Calu3 (cell line): Measurements from ENCODE around the gene CDYL. TPM values are rescaled to one million over a fixed set of nuclear protein-coding genes. Genes with fewer than 3 reads are reported as not detected.

Source experiments
- BruUV-seq: library from RNA; stranded (reverse); fragments of 400-500 nt; replicated peaks from 2 replicates; lab custom pipeline; 2021; lab: Mats Ljungman, UMichigan
- CTCF ChIA-PET: fragments of 300-600 bp; sonication (Branson Sonifier 250); formaldehyde crosslinking; loops from one replicate; lab custom pipeline; 2022; ENCODE audit warnings: antibody characterized with exemption; lab: Charles Lee
- DNase-seq: peaks from one replicate; pipeline ENCODE4 v3.0.0; 2022
- H3K27ac Mint-ChIP-seq: one replicate; pipeline ENCODE4 v1.8.0; 2022; ENCODE audit warnings: mixed read lengths; ENCODE audit not compliant: unreplicated experiment
- H3K27me3 Mint-ChIP-seq: one replicate; pipeline ENCODE4 v1.8.0; 2022; ENCODE audit warnings: mixed read lengths; ENCODE audit not compliant: unreplicated experiment
- H3K36me3 Mint-ChIP-seq: one replicate; pipeline ENCODE4 v1.8.0; 2022; ENCODE audit warnings: mild to moderate bottlenecking, moderate library complexity, mixed read lengths; ENCODE audit not compliant: insufficient read depth, unreplicated experiment
- H3K4me1 Mint-ChIP-seq: one replicate; pipeline ENCODE4 v1.8.0; 2022; ENCODE audit warnings: mild to moderate bottlenecking, low read depth, mixed read lengths; ENCODE audit not compliant: unreplicated experiment
- H3K4me3 Mint-ChIP-seq: one replicate; pipeline ENCODE4 v1.8.0; 2022; ENCODE audit warnings: mild to moderate bottlenecking, low read depth, moderate library complexity, mixed read lengths; ENCODE audit not compliant: unreplicated experiment
- H3K9me3 Mint-ChIP-seq: one replicate; pipeline ENCODE4 v1.8.0; 2022; ENCODE audit warnings: low read depth, mixed read lengths; ENCODE audit not compliant: unreplicated experiment
- CTCF ChIP-seq: fragments of 200-600 bp; IDR thresholded peaks from one replicate; pipeline ENCODE4 v1.8.0; 2022; ENCODE audit warnings: antibody characterized with exemption; ENCODE audit not compliant: unreplicated experiment
- intact Hi-C: fragments of 100-400 bp; cut with micrococcal nuclease; formaldehyde crosslinking; loops from one replicate; pipeline ENCODE4 v1.10.0; 2022; ENCODE audit not compliant: unreplicated experiment
- total RNA-seq: library from RNA; stranded (reverse); gene quantifications from 2 replicates; pipeline ENCODE4 v1.2.3, GENCODE V29; 2022

Gene CDYL
- total RNA-seq, 1 experiment from 2014 or later, result 48.9 TPM

- Mint-ChIP-seq H3K27me3 (no peaks in the 10 kb centered on the region), H3K9me3 (no peaks in the 10 kb centered on the region), H3K4me1 (peaks cover 12% of the 10 kb centered on the region), H3K36me3 (no peaks in the 10 kb centered on the region), H3K27ac (no peak overlapping the region), H3K4me3 (no peak overlapping the region)
- intact Hi-C loops, result no loop called here
- CTCF ChIA-PET, result no interaction called here
- no peak for DNase-seq
- BruUV-seq, result no TSS peak
- no peak for TF ChIP-seq CTCF
Observed at GRCh38 chr6:4815584-4815983, 39.4 kb downstream of the CDYL start.

- no TSS peak for BruUV-seq
- H3K4me3 Mint-ChIP-seq, result no peak overlapping the region
- TF ChIP-seq CTCF, result no peak
- intact Hi-C loops, result no loop called here
- H3K27ac Mint-ChIP-seq, result no peak overlapping the region
- DNase-seq, result no peak
- no peaks in the 10 kb centered on the region for H3K27me3 Mint-ChIP-seq
- CTCF ChIA-PET, result interaction anchor here (0.6 to 0.7 kb wide), 2 partner anchors 134 to 413 kb away, joined by 3 read pairs; no protein-coding TSS in a partner anchor
- H3K4me1 Mint-ChIP-seq, result peaks cover 7% of the 10 kb centered on the region
- no peaks in the 10 kb centered on the region for H3K36me3 Mint-ChIP-seq
- no peaks in the 10 kb centered on the region for H3K9me3 Mint-ChIP-seq
Observed at GRCh38 chr6:4816904-4817303, 40.7 kb downstream of the CDYL start.

DNA sequence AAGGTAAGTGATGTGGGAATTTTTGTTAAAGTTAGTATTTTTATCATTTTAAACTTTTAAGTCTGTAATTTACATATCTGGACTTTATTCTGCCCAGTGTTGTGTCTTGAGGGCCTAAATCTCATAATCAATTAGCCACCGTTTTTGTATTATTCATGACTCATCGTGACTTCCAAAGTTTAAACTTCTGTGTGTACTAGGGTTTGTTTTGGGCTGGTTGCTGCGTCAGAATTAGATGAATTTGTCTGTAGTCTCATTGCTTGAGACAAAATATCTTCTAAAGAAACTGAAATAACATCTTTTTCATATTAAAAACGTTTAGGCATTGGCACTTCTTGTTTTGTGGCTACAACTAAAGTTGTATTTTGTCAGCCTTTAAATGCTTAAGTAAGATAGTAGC, 41.3 kb downstream of the CDYL start:
- intact Hi-C loops, result no loop called here
- no peaks in the 10 kb centered on the region for H3K9me3 Mint-ChIP-seq
- no peaks in the 10 kb centered on the region for H3K36me3 Mint-ChIP-seq
- no peak overlapping the region for H3K4me3 Mint-ChIP-seq
- H3K27me3 Mint-ChIP-seq, result no peaks in the 10 kb centered on the region
- TF ChIP-seq CTCF, result no peak
- DNase-seq, result no peak
- CTCF ChIA-PET, result interaction anchor here (0.6 kb wide), 2 partner anchors 10 to 133 kb away, joined by 3 to 9 read pairs; no protein-coding TSS in a partner anchor
- no TSS peak for BruUV-seq
- H3K27ac Mint-ChIP-seq, result no peak overlapping the region
- peaks cover under 1% of the 10 kb centered on the region for H3K4me1 Mint-ChIP-seq

DNA sequence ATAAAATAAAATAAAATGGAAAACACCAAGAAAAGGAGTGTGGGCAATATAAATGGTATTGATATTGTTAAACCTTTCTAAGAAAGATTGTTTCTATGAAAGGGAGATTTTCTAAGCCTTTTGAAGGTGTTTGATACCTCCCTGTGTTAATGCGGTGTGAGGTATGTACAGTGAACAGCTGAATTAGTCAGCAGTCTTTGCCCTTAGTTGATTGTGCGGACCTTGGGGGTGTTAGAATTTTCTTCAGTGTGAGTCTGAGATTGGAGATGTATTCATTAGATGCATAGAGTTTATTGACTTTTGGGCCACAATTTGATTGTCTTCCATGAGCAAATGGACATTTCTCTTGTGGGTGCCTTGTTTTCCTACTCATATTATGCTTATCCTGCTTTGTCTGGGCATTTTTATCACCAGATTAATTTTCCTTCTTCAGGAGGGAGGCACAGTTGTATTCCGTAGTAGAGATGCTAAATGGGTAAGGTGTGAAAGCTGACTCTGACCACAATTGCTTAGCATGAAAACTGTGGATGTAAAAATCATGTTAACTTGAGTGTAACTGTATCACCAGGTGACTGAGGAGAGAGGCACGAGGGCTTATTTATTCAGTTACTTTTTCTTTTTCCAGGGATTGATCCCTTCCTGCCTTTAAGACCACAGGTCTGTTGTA, 42.2 kb downstream of the CDYL start:
- H3K4me3 Mint-ChIP-seq, result no peak overlapping the region
- CTCF ChIA-PET, result interaction anchor here (0.6 kb wide), 1 partner anchor 9 kb away, joined by 9 read pairs; no protein-coding TSS in a partner anchor
- no peak overlapping the region for H3K27ac Mint-ChIP-seq
- intact Hi-C loops, result no loop called here
- H3K9me3 Mint-ChIP-seq, result no peaks in the 10 kb centered on the region
- H3K27me3 Mint-ChIP-seq, result no peaks in the 10 kb centered on the region
- DNase-seq, result no peak
- H3K4me1 Mint-ChIP-seq, result no peaks in the 10 kb centered on the region
- no peak for TF ChIP-seq CTCF
- no TSS peak for BruUV-seq
- H3K36me3 Mint-ChIP-seq, result no peaks in the 10 kb centered on the region
